Measurements from ENCODE around the gene ARTN. TPM values are rescaled to one million over a fixed set of nuclear protein-coding genes. Genes with fewer than 3 reads are reported as not detected.

ARTN gene
- total and polyA plus RNA-seq, 11 donors: 0.07 to 1.3 (median 0.23) TPM; not detected in 6

DNA sequence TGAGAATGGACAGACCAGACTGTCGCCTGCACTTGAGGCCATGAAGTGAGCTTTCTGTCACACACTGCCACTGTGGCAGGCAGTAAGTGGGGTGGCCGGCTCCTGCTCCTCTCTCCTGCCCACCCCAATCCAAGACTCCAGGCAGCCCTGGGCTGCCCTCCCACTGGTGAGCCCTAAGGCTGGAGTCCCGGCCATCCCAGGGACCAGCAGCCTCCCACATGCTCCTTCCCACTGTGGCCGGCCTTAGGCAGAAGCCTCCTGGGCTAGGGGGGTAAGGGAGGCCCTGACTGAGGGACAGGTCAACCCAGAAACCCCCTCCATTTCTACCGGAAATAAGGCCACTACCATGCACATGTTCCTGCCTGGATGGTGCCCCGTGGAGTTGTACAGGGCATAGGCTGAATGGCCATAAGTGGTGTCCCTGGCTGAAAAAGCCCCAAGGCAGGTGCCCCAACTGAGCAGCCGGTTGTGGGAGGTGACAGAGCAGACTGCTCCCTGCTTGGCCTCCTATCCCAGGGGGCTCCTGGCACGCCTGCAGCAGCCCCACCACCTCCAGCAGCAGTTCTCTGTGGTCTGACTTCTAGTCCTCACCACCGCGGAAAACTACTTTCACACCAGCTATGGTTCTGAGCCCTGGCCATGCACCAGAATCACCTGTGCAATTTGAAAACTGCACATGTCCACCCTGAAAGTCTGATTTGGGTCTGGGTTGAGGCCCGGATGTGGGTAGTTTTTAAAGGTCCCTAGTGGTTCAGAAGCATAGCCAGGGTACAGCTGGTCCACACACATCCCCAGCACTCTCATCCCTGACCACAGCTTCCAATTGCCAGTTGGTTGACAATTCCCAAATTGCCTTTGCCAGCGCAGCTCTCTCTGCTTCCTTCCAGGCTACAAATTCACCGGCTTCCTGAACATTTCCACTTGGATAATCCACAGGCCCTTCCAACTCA, 1.6 kb upstream of the ARTN start:
- 84 to 96% (median 89%) methylated on average over 9 to 13 of the region's 13 CpGs for WGBS, 4 donors
- H3K27ac ChIP-seq: no peak overlapping the region
- H3K4me1 ChIP-seq: peaks cover 3 to 26% (median 18%) of the 10 kb centered on the region in 12 donors
- peaks cover 0 to 7% (median 0%) of the 10 kb centered on the region in 9 donors for H3K36me3 ChIP-seq
- H3K27me3 ChIP-seq: peaks cover 3 to 23% (median 9%) of the 10 kb centered on the region in 9 donors
- H3K4me3 ChIP-seq: no peak overlapping the region
- TF ChIP-seq, protein P1, sequence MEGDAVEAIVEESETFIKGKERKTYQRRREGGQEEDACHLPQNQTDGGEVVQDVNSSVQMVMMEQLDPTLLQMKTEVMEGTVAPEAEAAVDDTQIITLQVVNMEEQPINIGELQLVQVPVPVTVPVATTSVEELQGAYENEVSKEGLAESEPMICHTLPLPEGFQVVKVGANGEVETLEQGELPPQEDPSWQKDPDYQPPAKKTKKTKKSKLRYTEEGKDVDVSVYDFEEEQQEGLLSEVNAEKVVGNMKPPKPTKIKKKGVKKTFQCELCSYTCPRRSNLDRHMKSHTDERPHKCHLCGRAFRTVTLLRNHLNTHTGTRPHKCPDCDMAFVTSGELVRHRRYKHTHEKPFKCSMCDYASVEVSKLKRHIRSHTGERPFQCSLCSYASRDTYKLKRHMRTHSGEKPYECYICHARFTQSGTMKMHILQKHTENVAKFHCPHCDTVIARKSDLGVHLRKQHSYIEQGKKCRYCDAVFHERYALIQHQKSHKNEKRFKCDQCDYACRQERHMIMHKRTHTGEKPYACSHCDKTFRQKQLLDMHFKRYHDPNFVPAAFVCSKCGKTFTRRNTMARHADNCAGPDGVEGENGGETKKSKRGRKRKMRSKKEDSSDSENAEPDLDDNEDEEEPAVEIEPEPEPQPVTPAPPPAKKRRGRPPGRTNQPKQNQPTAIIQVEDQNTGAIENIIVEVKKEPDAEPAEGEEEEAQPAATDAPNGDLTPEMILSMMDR (IDR thresholded peaks at IDR 0.05): no peak
- TF ChIP-seq POLR2A (IDR thresholded peaks at IDR 0.05): no peak
- ATAC-seq: no peak
- H3K9me3 ChIP-seq: no peaks in the 10 kb centered on the region
- DNase-seq: peak in 1 of 5 donors; percentile 13
- intact Hi-C loops (cut with DNase I): loop anchor here in 4 of 10 donors (5.0 to 10.0 kb wide), 3 partner anchors 95 to 407 kb away; no protein-coding TSS in a partner anchor

DNA sequence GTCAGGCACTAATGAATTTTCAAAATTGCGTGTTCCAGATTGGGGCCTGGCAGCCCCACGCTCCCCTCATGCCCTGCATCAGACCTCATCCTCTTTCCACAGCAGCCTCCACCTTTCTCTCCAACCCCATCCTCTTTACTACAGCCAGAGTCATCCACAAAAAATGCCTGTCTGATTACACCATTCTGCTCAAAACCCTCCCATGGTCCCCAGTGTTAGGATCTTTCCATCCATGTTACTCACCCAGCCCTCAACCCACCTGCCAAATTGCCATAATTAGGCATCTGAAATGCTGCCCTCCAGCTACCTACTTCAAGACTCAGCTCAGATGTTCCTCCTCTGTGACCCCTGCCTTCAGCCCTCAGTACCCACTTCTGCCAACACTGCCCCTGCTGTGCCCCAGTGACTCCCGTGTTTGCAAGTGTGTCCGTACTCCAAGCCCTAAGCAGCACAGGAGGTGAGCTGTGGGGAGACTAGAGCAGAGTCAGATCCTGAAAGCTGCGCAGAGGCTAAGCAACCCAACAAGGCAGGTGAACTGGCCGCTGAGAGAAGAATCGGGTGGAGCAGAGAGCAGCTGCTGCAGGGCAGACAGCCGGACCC, 715 bp upstream of the ARTN start:
- TF ChIP-seq, protein P1 (IDR thresholded peaks at IDR 0.05): no peak
- TF ChIP-seq POLR2A (IDR thresholded peaks at IDR 0.05): no peak
- no peak for ATAC-seq
- Histone ChIP-seq H3K36me3 (peaks cover 0 to 7% (median 0%) of the 10 kb centered on the region in 9 donors), H3K27me3 (peaks cover 3 to 23% (median 9%) of the 10 kb centered on the region in 9 donors), H3K4me1 (peaks cover 3 to 26% (median 18%) of the 10 kb centered on the region in 12 donors), H3K9me3 (no peaks in the 10 kb centered on the region), H3K4me3 (peak overlapping the region in 9 of 12 donors; percentile 31 to 48 (median 42)), H3K27ac (no peak overlapping the region)
- no peak for DNase-seq
- 29 to 44% (median 36%) methylated on average over 7 to 8 of the region's 8 CpGs for WGBS, 4 donors
- intact Hi-C loops (cut with DNase I): loop anchor here in 5 of 10 donors (1.0 to 10.0 kb wide), 4 partner anchors 96 to 408 kb away; no protein-coding TSS in a partner anchor

DNA sequence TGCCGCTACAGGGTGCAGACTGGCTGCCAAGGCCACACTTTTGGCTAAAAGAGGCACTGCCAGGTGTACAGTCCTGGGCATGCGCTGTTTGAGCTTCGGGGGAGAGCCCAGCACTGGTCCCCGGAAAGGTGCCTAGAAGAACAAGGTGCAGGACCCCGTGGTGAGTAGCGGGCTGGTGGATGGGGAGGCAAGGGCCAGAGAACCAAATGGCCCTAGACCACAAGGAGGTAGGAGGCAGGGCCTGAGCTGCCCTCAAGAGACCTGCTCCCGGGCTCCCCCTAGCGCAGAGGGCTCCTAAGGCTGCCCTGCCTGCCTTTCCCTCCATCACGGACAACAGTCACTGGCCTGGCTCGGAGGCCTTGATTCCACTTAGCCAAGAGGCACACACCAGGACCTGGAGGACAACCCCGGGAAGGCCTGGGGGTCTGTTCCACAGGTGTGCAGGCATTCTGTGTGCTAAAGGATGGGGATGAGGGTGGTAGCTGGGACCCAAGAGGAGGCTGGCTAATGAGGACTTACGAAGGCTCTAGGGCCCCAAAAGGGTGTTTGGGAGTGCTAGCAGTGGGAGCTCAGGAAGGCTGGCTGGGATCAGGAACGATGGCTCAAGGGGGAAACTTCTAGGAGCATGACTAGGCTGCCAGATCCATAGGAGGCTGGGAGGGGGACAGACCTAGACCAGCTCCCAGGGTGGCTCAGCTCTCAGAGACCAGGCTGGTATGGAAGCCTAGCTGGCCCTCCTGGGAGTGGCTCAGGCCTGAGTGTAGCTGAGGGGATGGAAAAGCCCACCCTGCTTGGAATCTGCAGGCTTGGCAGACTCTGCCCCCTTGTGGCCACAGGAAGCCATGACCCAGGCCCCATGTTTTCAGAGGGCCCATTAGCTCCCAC, 742 bp downstream of the ARTN start:
- no peak for TF ChIP-seq POLR2A (IDR thresholded peaks at IDR 0.05)
- TF ChIP-seq, protein P1 (IDR thresholded peaks at IDR 0.05): peak; percentile 77 to 88 (median 80)
- intact Hi-C loops (cut with DNase I): loop anchor here in 9 of 10 donors (1.0 to 10.0 kb wide), 6 partner anchors 97 to 410 kb away; no protein-coding TSS in a partner anchor
- Histone ChIP-seq H3K9me3 (no peaks in the 10 kb centered on the region), H3K4me1 (peaks cover 3 to 32% (median 19%) of the 10 kb centered on the region in 12 donors), H3K27ac (no peak overlapping the region), H3K36me3 (peaks cover 0 to 7% (median 0%) of the 10 kb centered on the region in 9 donors), H3K4me3 (peak overlapping the region in 6 of 12 donors; percentile 33 to 46 (median 41)), H3K27me3 (peaks cover 3 to 23% (median 9%) of the 10 kb centered on the region in 9 donors)
- peak in 3 of 4 donors; percentile 51 to 73 (median 66) for ATAC-seq
- 33 to 41% (median 36%) methylated on average over 4 to 13 of the region's 13 CpGs for WGBS, 4 donors
- DNase-seq: peak; percentile 52 to 82 (median 60)

Data from heart left ventricle (tissue), 16 donors.